HL-60 (cell line): ENCODE results near the gene VWA5A.

Source experiments
- CTCF ChIP-seq: IDR thresholded peaks from one replicate; pipeline ENCODE4 v1.5.1; 2011; ENCODE audit warnings: low read length, control low read depth, inconsistent platforms; ENCODE audit not compliant: insufficient read depth
- GABPA ChIP-seq: IDR thresholded peaks from 2 replicates; pipeline ENCODE4 v1.6.1; 2012; ENCODE audit warnings: low read depth
- POLR2AphosphoS5 ChIP-seq: IDR thresholded peaks from 2 replicates; pipeline ENCODE4 v1.6.1; 2012; ENCODE audit warnings: low read depth
- REST ChIP-seq: IDR thresholded peaks from 2 replicates; pipeline ENCODE4 v1.6.1; 2012; ENCODE audit warnings: low read depth; ENCODE audit not compliant: insufficient replicate concordance

GRCh38 chr11:124078591-124078990 is 36.7 kb upstream of the VWA5A start:
- TF ChIP-seq CTCF: no peak
- TF ChIP-seq GABPA: no peak
- no peak for TF ChIP-seq POLR2AphosphoS5
- no peak for TF ChIP-seq REST
